ENCODE measurements around the gene R3HCC1L.
A peak's percentile ranks its signal among the peaks of the same experiment; 100 is the strongest.

Gene R3HCC1L

DNA sequence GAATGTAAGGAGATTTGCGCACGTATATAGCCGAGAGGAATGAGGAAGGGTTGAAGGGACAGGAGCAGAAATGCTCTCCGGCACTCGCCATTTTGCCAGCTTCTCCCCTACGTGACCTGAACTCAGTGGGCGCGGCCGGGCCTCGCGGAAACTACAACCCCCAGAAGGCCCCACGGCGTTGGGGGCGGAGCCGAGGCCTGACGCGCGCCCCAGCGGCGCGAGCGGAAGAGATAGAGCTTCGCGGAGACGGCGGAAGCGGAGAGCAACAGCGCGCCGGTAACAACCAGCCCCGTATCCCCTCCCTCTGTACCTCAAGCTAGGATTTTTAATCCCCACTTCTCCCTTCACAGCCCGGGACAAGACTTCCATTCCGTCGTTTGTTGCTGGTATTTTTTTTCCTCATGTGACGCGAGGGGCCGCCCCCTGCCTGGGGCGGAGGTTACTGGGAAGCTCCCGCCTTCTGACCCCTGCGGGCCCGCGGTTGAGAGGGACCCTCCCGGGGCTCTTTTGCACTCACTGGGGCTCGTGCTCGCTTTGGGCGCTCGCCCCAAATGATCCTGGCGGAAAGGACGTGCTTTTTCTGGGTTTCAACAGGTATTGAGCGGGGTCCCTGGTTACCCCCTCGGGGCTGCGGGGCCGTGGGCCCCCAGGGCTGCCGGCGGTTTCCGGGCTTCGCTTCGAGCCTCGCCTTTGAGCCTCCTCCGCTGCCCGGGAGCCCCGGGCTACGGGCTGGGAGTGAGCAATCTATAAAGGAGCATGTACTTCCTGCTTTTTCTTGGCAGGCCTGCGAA, at the start of gene R3HCC1L:
R3HCC1L (plus strand) TSS at position 227 of the 791 bp plus-strand sequence. CDS start 73,458 bp downstream, outside the sequence.
- DNase-seq (ENCODE audit: low spot score), result peak; percentile 95

GRCh38 chr10:98085238-98085637, 49.2 kb upstream of the R3HCC1L start:
- DNase-seq (ENCODE audit: low spot score), result no peak

DNA sequence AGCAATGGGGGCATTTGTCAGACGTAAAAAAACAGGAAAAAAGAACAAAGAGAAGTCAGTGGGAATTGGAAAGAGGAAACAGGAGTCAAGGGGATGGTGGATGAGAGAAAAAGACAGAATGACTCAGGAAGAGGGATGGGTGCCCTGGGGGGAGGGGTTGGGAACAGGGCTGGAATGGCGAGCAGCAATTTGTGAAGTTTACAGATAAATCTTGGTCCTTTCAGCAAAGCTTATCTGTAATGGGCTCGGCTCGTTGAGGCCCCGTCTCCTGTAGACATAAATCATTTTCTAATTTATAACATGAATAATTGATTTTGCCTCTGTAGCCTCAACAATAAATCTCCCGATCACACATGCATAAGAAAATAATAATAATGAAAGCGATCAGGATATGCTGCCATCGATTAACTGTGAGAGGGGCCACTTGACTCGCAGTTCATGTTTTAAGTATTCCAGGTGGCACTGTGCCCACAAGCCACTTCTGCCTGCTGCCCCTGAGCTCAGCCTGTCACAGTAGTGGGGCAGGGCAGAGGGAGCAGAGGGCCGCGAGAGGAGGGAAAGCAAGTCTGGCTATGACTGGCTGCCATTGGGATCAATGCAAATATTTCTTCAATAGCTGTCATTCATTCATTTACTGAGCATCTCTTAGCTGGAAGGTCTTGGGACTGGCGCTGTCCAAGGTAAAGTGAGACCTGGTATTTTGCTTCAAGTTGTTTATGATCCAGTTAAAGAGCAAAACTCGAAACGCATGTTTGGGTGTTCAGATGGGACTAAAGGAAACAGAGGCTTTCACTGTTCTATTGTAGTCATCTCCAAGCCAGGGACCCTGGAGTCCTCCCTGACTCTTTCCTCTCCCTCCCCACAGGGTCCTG, 47.4 kb upstream of the R3HCC1L start:
- DNase-seq (ENCODE audit: low spot score), result no peak

- no peak for DNase-seq (ENCODE audit: low spot score)
Measured at GRCh38 chr10:98088186-98088971, 46.1 kb upstream of the R3HCC1L start.

GRCh38 chr10:98090822-98091221, 43.6 kb upstream of the R3HCC1L start:
- DNase-seq (ENCODE audit: low spot score), result no peak

DNA sequence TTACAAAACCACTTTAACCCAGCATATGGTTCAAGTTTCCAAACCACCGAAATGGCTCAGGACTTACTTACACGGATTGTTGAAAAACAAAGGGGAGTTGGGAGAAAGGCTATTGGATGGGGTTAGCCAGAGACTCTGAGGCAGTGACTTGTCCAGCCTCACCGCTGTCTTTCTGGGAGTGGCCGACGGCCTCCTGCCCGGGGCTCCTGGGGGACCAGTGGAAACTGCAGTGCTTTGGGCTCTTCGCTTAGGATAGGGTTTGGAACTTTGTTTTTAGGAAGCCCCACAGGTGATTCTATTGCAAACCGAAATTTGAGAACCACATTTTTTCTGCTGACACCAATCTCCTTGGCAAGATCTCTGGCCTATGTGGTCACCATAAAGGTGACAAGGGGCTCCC, 38.1 kb upstream of the R3HCC1L start:
- no peak for DNase-seq (ENCODE audit: low spot score)

GRCh38 chr10:98096731-98097130, 37.7 kb upstream of the R3HCC1L start:
- no peak for DNase-seq (ENCODE audit: low spot score)

DNA sequence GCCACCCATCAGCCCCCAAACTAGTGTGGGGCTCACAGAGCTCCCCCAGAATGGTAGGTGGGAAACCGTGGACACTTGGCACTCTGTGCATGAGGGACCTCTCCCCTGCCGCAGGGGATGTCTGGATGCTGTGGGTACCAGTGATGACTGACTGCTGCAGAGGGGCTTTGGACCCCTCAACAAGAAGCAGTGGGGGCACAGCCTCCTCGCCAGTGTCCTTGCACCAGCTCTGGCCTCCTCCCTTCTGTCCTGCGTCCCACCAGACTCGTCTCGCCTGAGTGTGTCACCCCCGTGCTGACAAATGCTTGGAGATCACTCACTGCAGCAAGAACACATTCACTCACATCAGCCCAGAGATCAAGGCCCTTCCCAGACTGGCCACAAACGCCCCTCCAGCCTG, 37.3 kb upstream of the R3HCC1L start:
- DNase-seq (ENCODE audit: low spot score), result no peak

- DNase-seq (ENCODE audit: low spot score), result no peak
Measured at GRCh38 chr10:98097616-98098015, 36.8 kb upstream of the R3HCC1L start.

DNA sequence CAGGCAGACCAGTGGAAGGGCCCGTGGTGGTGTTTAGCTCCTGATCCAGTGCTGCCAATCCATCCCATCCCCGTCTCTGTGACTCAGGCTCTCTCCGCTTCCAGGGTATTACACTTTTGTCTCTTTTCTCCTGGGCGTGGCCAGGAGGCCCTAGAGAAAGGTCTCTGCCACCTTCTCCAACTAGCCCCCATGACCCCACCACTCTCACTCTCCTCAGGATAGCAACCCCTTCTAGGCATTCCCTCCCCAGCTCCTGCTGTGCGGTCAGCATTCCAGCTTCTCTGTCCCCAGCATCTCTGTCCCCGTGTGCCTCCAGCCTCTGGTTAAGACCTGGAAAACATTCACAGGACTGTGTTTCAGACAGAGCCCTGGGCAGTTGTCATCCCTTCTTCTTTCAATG, 36.2 kb upstream of the R3HCC1L start:
- DNase-seq (ENCODE audit: low spot score), result no peak

DNA sequence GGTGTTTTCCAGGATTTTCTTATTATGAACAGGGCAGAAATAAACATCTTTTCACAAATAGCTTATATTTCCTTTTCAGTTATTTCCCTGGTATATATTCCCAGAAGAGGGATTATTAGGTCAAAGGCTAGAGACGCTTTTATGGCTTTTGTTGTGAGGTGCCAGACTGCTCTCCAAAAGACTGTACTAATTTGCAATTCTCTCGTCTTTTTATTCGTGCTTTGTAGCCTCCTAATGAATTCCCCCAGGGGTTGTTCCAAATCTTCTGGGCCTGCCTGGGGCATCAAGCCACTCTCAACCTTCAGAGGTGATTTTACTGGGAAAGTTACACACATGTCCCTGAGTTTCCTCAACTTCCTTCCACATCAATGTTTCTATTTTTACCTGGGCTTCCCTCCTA, 34.0 kb upstream of the R3HCC1L start:
- no peak for DNase-seq (ENCODE audit: low spot score)

GRCh38 chr10:98101366-98101765, 33.1 kb upstream of the R3HCC1L start:
- no peak for DNase-seq (ENCODE audit: low spot score)

DNA sequence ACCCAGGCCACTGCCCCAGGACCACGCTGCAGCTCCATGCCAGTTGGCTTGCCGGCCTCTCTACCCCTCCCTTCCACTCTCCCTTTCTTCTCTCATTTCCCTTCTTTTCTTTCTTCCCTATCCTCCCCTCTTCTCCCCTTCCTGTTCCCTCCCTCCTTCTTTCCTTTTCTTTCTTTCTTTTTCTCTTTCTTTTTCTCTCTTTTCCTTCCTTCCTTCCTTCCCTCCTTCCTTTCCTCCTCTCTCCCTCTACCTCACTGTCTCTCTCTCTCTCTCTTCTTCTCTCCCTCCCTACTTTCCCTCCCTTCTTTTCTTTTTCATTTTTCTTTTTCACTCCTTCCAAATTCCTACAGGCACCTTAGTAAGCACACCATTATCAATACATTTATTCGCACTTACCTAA, 30.3 kb upstream of the R3HCC1L start:
- no peak for DNase-seq (ENCODE audit: low spot score)

DNA sequence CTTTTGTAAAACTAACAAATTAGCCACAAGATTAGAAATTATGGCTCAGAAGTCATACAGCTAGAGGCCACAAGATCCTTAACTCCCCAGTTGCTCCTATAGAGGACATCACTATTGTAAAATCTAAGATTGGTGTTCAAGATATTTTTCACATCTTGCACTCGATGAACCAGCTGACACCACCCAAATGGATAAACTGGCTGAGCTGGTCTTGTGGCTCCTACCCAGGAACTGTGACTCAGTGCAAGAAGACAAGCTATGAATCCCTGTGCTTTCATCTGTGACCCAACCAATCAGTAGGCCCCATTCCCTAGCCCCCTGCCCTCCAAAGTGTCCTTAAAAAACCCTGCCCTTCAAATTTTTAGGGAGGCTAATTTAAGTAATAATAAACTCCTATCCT, 27.9 kb upstream of the R3HCC1L start:
- no peak for DNase-seq (ENCODE audit: low spot score)

DNA sequence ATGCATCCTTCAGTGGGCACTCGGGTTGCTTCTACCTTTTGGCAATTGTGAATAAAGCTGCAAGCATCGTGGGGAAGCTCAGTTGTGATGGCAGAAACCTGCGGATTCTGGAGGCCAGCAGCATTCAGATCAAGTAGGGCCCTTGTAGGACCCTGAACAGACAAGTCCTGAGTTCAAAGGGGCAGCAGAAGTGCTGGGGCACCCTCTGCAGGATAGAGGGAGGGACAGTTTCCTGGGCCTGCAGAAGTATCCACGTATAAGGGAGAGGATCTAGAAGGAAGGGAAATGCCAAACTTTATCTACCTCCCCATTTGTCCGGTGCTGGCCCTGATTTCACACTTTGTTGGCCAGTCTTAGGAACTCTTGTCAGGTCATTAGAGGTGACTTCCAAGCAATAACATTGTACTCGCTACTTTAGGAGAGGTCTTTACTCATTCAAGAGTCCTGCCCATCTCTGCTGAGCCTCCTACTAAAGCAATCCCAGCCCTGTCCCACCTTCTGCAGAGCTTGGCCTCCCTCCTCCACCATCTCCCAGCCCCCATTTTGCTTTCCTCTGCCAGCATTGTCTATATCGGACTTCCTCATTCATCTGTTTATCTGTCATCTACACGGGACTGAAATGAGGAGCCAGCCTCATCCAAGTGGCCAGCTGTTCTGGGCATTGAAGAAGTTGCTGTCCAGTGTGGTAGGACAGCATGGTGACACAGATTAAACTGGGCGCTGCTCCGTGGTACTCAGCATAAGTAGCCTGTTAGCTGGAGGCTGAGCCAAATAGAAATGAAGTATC, 26.6 kb upstream of the R3HCC1L start:
- no peak for DNase-seq (ENCODE audit: low spot score)

DNA sequence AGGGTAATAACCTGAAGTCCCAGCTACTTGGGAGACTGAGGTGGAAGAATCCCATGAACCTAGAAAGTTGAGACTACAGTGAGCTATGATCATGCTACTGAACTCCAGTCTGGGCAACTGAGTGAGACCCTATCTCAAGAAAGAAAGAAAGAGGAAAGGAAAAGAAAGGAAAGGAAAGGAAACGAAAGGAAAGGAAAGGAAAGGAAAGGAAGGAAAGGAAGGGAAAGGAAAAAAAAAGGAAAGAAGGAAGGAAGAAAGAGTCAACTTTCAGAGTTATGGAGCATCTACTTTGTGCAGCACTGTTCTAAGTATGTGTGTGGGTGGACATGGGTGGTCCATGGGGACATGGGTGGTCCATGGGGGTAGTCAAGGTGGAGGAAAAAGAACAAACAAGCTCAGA, 24.1 kb upstream of the R3HCC1L start:
- DNase-seq (ENCODE audit: low spot score), result no peak

DNA sequence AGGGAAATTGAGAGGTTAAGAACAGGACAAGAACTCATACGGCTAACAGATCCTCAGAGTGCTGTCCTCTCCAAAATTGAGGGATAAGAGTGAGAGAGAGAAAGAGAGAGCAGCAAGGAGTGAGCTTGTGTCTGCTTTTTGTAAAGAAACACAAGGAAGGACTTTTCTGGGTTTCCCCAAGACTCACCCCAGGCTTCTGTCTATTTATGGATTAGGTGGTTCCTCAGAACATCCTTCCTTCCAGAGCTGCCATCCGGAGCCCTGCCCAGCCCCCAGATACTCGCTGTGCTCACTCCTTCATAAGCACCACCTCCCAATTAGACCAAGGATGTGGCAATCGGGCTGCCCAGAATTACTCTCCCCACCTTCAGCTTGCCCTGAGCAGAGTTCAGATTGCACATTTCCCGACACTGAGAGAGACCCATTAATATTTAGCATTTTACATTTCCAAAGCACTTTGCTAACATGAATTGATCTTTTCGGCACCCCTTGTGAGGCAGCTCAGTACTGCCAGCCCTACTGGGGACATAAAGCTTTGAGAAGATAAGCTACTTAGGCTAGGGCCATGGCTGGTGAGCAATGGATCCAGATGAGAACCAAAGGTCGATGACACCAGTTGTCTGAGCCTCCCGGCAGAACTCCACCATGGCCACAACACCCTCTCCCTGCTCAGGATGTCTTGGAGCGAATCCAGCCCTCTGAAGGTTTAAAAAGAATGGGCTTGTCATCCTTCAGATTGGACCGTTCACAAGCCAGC, 19.2 kb upstream of the R3HCC1L start:
- DNase-seq (ENCODE audit: low spot score), result no peak

- no peak for DNase-seq (ENCODE audit: low spot score)
Measured at GRCh38 chr10:98119891-98120290, 14.6 kb upstream of the R3HCC1L start.

- no peak for DNase-seq (ENCODE audit: low spot score)
Measured at GRCh38 chr10:98125940-98126631, 8.4 kb upstream of the R3HCC1L start.

- no peak for DNase-seq (ENCODE audit: low spot score)
Measured at GRCh38 chr10:98128802-98129201, 5.7 kb upstream of the R3HCC1L start.

All from NAMALWA (cell line).